GM21619 (cell line): ENCODE results near the gene BACH2.
"Not testable (repeated sequence)": the region's sequence is repeated elsewhere in the genome, so short reads cannot be mapped to it uniquely, and the experiment has no call there.

ENCODE experiments used
- ATAC-seq: cut with Tn5 transposase; IDR thresholded peaks from one replicate; pipeline ENCODE4 v1.9.1; 2021; ENCODE audit not compliant: unreplicated experiment

Gene BACH2

DNA sequence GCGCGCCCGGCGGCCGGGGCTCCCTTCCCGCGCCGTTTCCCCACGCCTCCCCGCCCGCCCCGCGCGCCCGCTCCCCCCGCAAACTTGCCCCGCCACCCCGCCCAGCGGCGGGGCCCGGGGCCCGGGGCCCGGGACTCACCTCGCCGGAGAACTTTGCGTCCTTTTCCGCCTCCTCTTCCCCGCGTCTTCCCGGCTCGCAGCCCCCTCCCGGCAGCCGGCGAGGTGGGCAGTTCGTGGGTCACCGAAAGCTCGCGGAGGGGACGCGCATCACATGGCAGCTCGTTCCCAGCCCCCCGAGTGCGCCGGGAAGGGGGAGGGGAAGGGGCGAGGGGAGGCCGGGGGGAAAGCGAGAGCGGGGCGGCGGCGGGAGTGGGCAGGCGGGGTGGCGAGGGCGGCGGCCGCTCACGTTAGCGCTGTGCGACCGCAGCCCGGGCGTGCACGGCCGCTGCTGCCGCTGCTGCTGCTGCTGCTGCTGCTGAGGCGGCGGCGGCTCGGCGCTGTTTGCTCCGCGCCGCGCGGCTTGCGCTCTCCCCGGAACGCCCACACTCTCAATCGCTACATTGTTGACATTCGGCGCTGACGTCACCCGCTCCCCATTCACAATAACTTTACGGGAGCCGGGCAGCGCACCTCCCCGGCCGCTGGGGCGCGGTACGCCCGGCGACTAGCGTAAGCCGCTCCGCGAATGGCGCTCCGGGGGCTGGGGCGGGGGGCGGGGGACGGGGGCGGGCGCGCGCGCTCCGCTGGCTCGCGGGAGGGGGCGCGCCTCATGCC is at the start of gene BACH2:
Gene BACH2 (minus strand): TSS at position 503 of the 774 bp plus-strand sequence. CDS start 287,999 bp downstream, outside the sequence.
- peak; percentile 72 for ATAC-seq

DNA sequence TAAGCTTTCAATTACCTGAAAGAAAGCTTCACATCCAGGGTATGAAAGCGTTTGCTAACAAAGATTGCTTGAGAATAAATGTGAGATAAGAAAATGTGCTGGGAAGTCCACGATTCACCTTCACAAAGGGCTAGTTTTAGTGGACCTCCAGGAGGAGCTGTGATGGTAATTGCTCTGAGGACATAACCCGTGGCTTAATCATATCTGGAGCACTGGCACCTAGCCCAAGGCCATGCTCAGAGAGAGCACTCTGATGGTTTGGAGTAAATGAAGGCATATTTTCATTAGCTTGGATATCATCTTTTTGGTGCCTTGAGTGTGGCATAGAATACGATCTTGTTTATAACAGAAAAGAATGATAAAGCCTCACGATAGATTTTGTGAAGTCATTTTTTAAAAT is 46.9 kb upstream of the BACH2 start:
- no peak for ATAC-seq

DNA sequence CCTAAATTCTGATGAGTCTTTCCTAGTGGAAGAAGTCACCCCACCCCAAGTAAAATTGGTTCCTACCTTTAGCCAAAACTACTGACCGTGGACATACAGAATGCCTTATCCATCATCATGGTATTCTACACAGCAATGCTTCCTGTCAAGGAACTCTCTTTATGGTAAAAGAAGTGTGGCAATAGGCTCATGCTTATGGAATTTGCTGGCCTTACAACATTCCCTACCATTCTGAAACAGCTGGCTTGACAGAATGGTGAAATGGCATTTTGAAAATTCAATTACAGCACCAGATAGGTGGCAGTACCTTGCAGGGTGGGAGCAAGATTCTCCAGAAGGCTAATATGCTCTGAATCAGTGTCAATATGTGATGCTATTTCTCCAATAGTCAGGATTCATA is 41.8 kb upstream of the BACH2 start:
- ATAC-seq: no peak

DNA sequence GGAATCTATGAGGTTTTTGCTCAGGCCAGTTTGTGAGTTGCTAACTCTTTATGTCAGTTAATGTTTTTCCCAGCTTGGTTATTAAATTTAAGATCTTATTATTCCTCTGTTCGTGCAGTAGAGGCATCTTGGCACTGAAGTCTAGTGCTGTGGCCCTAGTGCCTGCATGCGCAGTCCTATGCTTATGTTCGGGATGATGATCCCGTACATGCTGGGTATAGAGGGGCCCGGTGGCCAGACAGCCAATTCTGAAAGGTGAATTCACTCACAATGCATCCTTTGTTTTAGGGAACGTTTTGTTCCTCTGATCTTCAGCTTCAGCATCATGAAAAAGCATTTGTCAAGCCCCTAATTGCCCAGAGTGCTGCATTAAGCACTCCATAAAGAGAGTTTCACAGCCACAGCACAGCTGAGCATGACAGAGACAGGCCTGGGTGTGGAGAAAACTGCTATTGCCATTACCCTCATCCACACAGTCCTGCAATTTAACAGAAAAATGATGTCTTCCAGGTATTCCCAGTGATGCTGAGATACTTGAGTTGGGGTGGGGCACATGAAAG is 39.8 kb upstream of the BACH2 start:
- ATAC-seq: no peak

DNA sequence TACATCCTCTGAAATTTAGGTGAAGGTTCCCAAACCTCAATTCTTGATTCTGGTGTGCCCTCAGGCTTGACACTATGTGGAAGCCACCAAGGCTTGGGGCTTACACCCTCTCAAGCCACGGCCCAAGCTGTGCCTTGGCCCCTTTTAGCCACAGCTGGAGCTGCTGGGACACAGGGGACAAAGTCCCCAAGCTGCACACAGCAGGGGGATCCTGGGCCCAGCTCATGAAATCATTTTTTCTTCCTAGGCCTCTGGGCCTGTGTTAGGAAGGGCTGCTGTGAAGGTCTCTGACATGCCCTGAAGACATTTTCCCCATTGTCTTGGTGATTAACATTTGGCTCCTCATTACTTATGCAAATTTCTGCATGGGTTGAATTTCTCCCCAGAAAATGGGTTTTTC is 37.3 kb upstream of the BACH2 start:
- ATAC-seq: no peak

DNA sequence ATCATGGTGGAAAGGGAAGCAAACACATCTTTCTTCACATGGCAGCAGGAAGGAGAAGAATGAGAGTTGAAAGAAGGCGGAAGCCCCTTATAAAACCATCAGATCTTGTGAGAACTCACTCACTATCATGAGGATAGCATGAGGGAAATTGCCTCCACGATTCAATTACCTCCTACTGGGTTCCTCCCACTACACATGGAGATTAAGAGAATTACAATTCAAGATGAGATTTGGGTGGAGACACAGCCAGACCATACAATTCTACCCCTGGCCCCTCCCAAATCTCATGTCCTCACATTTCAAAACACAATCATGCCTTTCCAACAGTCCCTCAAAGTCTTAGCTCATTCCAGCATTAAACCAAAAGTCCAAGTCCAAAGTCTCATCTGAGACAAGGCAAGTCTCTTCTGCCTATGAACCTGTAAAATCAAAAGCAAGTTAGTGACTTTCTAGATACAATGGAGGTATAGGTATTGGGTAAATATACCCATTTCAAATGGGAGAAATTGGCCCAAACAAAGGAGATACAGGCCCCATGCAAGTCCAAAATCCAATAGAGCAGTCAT is 36.4 kb upstream of the BACH2 start:
- not testable (repeated sequence) for ATAC-seq

DNA sequence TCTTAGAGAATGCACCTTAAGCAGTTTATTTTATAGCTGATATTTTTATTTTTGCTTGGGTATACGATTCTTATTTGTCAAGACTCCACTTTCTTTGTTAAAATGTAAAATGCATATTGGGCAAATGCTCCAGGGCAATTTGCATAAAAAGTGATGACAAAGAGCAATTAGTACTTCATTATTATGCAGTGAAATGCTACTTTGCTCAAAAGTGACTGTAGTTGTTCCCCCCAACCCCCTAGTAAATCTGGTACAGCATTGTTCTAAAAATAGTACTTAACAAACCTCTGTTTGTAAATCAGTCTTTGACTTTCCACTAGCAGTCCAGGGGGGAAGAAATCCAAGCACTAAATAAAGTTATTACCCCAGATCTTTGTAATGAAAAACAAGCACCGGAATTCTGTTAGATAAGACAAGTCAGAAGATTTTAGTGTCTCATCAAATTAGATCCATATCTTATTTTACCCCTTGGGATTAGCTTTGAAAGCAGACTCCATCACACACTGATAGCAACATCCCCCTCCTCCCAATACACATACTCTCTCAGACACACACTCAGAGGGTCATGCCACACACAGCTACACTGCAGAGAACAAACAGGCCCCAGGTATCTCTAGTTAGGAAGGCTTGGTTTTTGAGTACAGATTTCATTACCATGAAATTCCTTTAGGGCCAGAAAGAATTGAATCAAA is 32.9 kb upstream of the BACH2 start:
- ATAC-seq: no peak

DNA sequence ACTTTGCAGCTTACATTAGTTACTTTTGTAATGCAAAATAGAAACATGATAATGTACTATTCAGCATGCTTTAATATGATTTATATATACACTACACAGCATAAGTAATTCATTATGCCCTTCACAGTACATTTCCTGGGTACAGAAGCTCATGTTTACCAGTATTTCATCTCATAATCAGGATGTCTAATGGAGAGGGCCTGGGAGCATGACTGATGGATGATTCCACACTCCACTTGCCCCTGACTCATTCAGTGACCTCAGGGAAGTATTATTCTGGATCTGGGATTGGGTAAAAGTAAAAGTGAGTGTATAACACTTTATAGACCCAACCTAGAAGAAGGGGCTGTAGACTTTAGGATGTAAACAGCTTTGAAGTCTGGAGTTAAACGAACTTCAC is 31.4 kb upstream of the BACH2 start:
- ATAC-seq: no peak

DNA sequence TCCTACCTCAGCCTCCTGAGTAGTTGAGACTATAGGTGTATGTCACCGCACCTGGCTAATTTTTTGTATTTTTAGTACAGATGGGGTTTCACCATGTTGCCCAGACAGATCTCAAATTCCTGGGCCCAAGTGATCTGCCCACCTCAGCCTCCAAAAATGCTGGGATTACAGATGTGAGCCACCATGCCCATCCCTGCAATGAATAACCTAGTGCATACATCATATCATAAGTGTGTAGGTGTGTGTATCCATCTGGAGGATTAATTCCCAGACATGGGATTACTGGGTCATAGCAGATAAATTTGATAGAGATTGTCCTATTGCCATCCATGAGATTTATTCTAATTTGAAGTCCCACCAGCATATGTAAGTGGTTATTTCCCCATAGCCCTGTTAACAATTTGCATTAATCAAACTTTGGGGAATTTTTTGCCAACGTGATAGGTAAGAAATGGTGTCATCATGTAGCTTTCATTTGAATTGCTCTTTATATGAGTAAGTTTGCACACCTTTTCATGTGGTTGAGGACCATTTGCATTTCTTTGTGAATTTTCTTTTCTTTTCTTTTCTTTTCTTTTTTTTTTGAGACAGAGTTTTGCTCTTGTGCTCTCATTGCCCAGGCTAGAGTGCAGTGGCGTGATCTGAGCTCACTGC is 29.9 kb upstream of the BACH2 start:
- no peak for ATAC-seq

DNA sequence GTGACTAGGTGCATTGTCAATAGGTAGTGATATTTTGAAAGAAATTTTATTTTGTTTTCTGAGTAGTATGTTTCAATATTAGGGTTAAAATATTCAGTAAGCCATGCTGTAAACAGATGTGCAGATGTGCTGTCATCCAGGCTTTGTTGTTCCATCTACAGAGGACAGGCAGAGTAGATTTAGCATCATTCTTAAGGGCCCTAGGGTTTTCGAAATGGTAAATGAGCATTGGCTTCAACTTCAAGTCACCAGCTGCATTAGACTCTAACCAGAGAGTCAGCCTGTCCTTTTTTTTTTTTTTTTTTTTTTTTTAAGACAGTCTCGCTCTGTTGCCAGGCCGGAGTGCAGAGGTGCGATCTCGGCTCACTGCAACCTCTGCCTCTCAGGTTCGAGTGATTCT is 27.1 kb upstream of the BACH2 start:
- no peak for ATAC-seq

DNA sequence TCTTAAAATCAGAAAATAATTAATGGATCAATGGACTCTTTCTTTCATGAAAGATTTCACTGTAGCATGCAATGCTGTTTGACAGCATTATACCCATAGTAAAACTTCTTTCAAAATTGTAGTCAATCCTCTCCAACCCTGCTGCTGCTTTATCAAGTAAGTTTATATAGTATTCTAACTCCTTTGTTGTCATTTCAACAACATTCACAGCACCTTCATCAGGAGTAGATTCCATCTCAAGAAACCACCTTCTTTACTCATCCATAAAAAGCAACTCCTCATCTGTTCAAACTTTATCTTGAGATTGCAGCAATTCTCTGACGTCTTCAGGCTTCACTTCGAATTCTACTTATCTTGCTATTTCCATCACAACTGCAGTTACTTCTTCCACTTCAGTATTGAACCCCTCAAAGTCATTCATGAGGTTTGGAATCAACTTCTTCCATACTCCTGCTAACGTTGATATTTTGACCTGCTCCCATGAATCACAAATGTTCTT is 26.4 kb upstream of the BACH2 start:
- no peak for ATAC-seq

DNA sequence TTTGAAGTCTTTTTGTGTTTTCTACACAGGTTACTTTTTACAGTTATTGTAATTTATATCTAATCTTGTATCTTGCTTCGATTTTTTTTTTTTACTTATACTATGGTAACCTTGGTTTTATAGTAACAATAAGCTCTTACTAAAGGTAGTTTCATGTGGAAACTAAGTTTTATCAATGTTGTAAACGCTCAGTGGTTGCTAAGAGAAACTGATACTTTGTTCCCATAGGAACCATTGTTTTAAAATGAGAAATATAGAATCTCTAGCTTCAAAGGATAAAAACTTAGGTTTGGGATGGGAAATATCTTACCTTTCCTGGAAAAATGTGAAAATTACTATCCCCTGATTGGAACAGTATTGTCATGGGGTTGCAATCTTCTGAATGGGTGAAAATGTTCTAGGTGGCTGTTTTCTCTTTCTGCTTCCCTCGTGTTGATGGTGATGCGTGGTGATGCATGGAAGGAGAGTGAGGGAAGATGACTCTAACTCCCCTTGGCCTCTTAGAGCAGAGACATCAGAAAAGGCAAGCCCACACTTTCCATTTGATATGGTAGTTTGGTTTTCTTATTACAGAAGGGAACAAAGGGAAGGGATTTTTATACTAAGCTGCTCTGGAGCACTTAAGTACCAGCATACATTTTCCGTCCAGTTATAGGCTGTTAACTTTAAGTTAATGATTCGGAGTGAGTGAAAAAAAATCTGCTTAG is 23.5 kb upstream of the BACH2 start:
- no peak for ATAC-seq

DNA sequence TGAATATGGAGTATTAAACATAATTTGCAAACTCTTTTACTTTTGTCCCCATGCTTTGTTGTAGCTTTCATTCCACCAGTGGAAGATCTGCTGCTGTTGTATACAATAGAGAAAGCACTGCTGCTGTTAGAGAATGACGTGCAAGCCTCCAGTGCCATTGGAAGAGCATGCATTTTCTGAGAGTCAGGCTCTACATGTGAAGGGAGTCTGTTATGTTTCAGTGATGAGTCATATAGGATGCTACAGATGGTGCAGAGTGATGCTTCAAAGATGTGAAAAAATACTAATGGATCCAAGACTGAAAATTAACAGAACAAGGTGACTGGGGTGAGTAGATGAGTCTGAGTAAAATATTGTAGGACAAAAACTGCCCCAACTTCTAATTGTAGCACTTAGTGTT is 22.4 kb upstream of the BACH2 start:
- ATAC-seq: no peak

DNA sequence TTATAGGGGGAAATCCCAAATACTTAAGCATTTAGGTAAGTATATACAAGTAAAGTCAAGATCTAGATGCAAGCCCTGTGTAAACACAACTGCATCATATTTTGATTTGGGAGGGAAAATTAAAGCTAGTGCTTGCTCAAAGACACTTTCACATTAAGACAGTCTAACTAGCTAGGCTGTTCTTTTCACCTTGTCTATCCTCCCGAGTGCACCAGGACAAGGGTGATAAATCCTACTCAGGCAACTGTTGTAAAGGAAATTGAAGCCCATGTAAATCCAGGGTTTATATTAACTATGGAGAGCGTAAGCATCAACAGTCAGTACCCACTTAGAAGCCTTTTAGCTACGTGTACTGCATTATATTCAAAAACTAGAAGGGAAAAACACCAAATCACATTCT is 19.3 kb upstream of the BACH2 start:
- ATAC-seq: no peak

DNA sequence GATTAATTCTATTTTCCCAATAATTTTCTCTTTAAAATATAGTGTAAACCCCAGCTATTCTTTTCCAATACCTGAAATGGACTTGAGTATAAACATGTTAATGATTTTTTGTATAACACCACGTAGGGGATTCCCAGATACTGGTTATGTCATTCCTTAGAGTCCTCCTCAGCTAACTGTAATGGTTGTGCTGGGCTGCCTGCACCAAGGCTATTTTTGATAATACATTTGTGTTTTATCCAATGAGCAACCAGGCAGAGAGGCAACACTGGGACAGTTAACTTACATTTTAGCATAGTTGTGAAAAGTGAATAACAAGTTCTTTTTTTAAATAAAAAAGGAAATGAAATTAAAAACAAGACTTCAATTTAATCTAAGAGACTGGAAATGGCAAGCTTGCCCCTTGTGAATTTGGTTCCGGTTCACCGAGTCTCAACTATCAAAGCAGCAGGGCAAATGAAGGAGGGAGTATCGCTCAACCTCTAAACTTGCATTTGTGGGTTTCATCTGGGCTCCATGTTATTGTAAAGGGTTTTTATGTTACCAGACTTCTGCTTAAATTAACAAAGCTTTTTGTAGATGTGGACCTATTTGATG is 18.8 kb upstream of the BACH2 start:
- ATAC-seq: no peak

DNA sequence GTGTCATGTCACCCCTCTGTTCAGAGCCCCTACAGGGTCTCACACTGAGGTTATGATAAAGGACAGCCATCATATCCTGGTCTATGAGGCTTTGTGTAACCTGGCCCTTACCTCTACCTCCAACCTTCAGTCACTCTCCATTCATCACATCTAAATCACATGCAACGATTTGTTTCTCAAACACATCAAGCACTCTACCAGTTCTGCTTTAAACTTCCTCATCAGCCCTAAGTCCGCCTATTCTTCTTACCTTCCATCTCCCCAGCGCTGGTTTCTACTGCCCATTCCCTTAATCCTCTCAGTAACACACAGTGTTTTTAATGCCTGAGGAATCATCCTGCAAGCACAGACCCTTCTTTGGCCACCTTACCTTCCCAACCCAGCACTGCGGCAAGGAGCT is 17.9 kb upstream of the BACH2 start:
- no peak for ATAC-seq

DNA sequence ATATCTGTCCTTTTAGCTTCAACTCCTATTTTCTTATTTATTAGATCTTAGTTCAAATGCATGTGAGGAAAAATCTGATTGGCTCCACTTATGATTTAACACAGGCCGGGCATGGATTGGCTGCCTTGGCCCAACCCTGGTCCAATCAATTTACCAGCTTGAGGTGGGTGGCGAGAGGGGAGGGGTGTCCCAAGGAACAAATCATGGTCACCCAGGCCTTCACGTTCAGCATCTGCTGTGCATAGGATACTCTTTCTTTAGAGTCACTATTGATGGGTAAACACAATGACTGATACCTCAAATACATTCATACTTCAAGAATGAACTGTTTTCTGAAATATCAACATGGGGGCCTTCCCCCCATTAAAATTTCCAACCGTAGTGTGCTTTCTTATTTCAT is 14.9 kb upstream of the BACH2 start:
- ATAC-seq: no peak

DNA sequence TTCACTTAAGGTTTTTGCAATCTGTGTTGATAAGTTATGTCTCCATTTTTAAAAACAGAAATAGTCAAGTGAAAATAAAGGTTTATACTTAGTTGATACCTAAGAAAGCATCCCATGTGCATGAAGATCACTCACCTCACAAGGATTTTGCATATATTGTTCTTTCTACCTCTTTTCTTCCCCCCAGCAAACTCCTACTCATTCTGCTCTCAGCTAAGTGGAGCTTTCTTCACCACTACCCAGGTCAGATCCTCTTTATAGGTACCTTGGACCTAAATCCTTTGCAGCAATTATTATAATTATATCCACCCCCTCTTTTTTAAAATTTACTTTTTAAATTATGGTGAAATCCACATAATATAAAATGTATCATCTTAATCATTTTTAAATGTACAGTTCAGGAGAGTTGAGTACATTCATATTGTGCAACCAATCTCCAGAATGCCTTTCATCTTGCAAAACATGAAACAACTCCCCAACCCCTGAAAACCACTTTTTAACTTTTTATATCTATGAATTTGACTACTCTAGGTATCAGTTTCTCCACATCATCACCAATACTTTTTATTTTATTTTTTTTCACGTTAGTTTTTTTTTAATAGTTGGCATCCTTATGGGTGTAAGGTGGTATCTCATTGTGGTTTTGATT is 9.3 kb upstream of the BACH2 start:
- no peak for ATAC-seq

DNA sequence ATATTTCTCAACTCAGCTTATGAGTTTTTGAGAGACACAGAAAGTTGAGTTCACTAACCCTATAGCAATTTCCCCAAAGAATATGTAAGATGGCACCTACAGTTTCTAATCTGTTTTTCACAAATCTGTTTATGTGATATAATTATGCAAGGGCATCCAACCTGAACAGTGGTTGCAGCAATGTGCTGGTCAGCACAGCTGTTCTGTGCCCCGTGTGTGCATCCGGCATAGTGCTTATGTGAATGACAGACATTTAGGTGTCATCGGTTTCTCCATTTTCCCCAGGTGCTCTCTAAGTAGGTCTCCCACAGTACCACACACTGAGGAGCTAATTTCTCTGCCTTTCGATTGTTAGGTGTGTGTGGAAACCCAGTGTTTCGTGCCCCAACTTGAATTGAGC is 7.7 kb upstream of the BACH2 start:
- ATAC-seq: no peak

DNA sequence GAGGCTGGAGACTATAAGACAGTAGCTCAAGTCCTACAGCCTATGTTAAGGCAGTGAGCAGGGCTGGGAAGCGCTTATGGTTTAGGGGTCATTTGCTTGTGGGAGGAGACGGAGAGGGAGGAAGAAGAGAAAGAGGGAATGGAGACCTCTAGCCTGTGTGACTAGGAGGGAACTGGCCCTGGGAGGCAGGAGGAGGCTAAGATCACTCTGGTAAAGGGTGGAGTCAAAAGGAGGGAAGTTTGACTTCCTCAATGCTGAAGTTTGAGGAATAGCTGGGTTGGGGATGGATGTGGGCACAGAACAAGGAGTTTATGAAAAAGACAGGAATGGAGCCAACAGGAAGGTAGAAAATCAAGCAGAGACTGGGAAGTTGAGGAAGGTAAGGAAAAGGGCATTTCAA is 6.4 kb upstream of the BACH2 start:
- ATAC-seq: no peak
